AG04449 (cell line): ENCODE results near the gene CAMK2A.

ENCODE experiments used
- CTCF ChIA-PET: fragments of 350-600 bp; formaldehyde crosslinking; extraction: SDS; loops from one replicate; lab custom pipeline; 2021; ENCODE audit warnings: antibody characterized with exemption; lab: Yijun Ruan, JAX
- POLR2A ChIA-PET: fragments of 400-600, 350-600 bp; formaldehyde crosslinking; extraction: SDS; loops from one replicate; lab custom pipeline; 2020; ENCODE audit warnings: antibody characterized with exemption, inconsistent platforms; lab: Yijun Ruan, JAX
- DNase-seq: peaks from one replicate; pipeline ENCODE4 v3.0.0-alpha.2; 2010; ENCODE audit warnings: low read depth, low spot score
- H3K4me3 ChIP-seq: 2 replicates; pipeline ENCODE4 v1.5.1; 2011; ENCODE audit warnings: low read depth, mild to moderate bottlenecking, control low read depth, low read length
- TF ChIP-seq, protein P1 (sequence below): IDR thresholded peaks from one replicate; pipeline ENCODE4 v1.5.1; 2011; ENCODE audit warnings: mild to moderate bottlenecking, moderate library complexity, low read length, control low read depth, inconsistent platforms; ENCODE audit not compliant: insufficient read depth; ENCODE audit errors: missing control alignments

The CAMK2A gene

DNA sequence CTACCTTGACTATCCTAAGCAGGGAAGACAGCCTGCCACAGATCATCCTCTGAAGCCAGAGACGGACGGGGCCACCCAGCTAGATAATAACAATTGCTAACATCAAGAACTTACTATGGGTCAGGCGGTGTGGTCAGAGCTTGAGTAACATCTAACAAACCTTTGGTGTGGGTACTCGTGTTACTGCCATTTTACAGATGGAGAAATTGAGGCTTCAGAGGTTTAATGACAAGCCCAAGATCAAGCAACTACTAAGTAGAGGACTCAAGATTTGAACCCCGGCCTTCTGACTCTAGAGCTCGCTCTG, 29.9 kb upstream of the CAMK2A start:
- ChIA-PET CTCF (interaction anchor here (0.8 to 1.2 kb wide), 3 partner anchors 13 to 683 kb away, joined by 3 read pairs; no protein-coding TSS in a partner anchor), POLR2A (no interaction called here)
- TF ChIP-seq, protein P1, sequence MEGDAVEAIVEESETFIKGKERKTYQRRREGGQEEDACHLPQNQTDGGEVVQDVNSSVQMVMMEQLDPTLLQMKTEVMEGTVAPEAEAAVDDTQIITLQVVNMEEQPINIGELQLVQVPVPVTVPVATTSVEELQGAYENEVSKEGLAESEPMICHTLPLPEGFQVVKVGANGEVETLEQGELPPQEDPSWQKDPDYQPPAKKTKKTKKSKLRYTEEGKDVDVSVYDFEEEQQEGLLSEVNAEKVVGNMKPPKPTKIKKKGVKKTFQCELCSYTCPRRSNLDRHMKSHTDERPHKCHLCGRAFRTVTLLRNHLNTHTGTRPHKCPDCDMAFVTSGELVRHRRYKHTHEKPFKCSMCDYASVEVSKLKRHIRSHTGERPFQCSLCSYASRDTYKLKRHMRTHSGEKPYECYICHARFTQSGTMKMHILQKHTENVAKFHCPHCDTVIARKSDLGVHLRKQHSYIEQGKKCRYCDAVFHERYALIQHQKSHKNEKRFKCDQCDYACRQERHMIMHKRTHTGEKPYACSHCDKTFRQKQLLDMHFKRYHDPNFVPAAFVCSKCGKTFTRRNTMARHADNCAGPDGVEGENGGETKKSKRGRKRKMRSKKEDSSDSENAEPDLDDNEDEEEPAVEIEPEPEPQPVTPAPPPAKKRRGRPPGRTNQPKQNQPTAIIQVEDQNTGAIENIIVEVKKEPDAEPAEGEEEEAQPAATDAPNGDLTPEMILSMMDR: no peak
- DNase-seq: no peak
- H3K4me3 ChIP-seq: no peak overlapping the region

DNA sequence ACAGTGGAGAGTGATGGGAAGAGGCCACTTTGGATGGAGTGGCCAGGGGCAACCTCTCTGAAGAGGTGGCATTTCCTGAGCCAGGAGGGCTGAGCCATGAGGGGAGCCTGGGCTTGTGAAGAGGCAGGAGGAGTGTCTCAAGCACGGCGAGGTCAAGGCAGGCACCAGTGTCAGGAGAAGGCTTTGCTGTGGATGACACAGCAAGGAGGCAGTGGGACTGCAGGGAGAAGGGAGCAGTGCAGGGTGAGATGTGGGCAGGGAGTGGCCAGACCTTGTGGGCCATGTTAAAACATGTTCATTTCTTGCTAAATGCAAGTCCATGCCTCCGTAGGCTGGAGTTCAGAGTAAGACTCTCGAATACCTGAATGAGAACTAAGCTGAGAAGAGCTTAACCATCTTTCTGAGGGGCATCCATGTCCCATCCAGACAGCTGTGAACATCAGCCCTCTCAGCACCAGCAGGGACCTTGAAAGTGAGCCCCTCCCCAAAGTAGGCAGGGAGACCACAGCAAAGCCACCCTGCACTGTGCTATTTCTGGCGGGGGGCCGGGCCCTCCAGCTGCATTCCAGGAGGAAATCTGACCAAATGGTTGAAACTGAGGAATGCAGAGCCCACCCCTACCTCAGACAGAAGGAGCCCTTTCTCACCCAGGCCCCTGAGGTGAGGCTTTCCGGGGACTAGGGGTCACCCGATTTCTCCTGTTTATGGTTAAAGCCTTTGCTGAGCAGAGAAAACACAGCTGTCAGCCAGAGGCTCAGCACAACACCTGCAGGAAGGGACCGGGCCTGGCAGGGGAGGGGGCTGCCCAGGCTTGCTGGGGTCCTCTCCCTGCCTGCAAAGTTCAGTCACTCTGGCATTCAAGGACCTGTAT, 29.3 kb upstream of the CAMK2A start:
- TF ChIP-seq, protein P1: no peak
- ChIA-PET CTCF (interaction anchor here (0.8 to 1.1 kb wide), 2 partner anchors 13 to 31 kb away, joined by 3 read pairs; no protein-coding TSS in a partner anchor), POLR2A (no interaction called here)

DNA sequence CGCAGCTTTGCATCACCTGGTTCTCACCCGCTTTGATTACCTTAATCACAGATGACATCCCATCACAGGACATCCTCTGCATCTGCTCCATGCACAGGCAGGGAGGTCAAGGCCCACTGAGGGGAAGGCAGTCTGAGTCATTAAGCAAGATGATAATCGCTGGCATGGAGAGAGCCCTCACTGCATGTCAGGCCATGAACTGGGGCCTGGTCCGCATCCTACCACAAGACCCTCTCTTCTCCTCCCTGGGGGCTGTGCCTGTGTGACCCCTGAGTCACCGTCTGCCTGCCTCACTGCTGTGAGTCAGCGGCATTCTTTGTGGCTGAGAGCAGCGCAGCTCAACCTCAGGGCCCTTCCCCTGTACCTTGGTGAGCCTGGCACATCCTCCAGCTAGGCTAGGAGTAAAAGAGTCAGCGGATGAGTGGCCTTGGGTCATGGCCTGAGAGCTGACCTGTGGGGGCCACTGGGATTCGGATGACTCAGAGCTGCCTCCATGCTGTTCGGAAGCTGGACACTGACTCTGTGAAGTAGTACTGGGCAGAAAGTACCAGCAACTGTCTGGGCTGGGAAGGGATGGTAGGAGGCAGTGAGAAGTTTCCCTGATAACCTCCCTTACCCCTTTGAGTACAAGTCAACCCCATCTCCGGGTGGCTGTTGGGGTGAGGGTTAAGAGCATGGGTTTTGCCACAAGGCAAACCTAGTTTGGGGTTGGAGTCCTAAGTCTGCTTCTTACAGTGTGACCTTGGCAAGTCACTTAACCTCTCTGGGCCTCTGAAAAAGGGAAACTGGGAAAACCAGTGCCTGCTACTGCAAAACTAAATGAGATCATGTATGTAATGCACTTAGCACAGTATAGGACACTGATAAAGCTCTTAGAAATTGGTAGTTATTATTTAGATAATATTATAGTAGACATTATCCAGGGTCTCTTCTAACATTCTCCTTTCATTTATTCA, 27.8 kb upstream of the CAMK2A start:
- POLR2A ChIA-PET: interaction anchor here (1.0 to 1.1 kb wide), 2 partner anchors 11 to 18 kb away, joined by 4 read pairs; no protein-coding TSS in a partner anchor
- no peak for DNase-seq
- CTCF ChIA-PET: interaction anchor here (1.0 kb wide), 1 partner anchor 12 kb away, joined by 3 read pairs; no protein-coding TSS in a partner anchor
- TF ChIP-seq, protein P1: no peak
- no peak overlapping the region for H3K4me3 ChIP-seq

More for the DNA sequence above, 29.3 kb upstream of the CAMK2A start:
- no peak overlapping the region for H3K4me3 ChIP-seq
- DNase-seq: no peak

DNA sequence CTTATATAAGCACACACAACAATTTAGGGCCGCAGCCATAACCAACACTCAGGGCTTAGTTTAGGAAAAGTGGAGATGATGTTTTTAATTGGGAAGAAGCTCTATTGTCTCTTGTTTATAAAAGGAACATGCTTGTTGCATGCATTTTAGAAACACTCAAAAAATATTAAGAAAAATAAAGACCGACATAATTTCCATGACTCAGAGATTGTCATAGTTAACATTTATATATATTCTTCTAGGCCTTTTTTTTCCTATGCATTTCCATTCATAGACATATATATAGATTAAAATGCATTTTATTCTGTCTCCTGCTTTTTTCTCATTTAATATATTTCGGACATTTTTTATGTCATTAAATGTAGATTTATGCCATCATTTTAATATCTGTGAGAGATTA, 26.7 kb upstream of the CAMK2A start:
- POLR2A ChIA-PET: no interaction called here
- CTCF ChIA-PET: interaction anchor here (1.0 kb wide), 1 partner anchor 11 kb away, joined by 3 read pairs; no protein-coding TSS in a partner anchor
- no peak overlapping the region for H3K4me3 ChIP-seq
- no peak for DNase-seq
- TF ChIP-seq, protein P1: no peak

DNA sequence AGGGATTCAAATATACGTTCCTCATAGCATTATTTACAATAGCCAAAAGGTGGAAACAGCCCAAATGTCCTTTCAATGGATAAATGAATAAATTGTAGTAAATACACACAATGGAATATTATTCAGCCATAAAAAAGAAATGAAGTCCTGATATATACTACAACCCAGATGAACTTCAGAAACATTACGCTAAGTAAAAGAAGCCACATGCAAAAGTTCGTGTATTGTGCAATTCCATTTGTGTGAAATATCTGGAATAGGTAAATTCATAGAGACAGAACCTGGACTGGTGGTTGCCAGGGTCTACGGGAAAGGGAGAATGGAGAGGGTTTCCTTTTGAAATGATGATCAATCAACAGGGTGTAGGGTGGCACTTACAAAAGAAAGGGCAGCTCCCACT, 25.7 kb upstream of the CAMK2A start:
- no peak for DNase-seq
- TF ChIP-seq, protein P1: no peak
- POLR2A ChIA-PET: no interaction called here
- CTCF ChIA-PET: interaction anchor here (2.4 kb wide), 1 partner anchor 14 kb away, joined by 5 read pairs; no protein-coding TSS in a partner anchor
- no peak overlapping the region for H3K4me3 ChIP-seq
